AG08395 (cell line): ENCODE measurements around the gene LPP.

Experiments
- DNase-seq: peaks from one replicate; pipeline ENCODE4 v3.0.0; 2012; ENCODE audit warnings: mixed read lengths, low spot score

The LPP gene

DNA sequence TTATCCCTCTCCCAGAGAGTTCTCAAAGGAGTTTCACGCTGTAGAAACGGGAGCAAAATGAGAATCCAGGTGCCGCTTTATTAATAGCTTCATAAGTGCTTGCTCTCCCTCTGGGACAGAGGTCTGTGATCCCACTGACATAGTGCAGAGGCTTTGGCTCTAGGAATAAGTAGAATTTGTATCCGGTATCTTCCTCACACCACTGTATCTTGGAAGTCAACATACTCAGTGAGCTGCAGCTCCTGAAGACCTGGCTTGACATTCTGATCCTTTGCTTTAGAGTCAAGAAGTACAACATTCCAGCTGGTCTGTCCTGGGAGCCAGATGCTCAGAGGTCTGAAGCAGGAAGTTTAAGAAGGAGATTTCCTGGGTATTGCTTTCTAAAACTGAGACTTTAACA lies 323.0 kb downstream of the LPP start:
- DNase-seq, result no peak

DNA sequence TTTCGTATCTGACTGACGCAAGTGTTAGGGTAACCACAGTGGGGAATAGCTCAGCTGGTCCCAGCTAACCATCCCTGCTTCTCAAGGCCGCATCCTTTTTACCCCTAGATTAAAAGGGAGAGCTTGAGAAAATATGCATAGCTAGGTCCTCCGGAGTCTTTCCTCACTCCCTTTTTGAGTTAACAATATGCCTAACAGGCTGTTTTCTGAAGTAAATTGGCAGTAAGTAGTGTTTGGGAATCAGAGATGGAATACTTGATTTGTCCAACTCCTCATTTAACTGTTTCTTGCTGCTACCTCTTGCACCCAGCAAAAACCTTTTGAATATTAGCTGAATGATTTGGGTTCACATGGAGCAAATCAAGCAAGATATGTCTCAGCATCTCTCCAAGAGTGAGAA lies 326.1 kb downstream of the LPP start:
- DNase-seq, result no peak

DNA sequence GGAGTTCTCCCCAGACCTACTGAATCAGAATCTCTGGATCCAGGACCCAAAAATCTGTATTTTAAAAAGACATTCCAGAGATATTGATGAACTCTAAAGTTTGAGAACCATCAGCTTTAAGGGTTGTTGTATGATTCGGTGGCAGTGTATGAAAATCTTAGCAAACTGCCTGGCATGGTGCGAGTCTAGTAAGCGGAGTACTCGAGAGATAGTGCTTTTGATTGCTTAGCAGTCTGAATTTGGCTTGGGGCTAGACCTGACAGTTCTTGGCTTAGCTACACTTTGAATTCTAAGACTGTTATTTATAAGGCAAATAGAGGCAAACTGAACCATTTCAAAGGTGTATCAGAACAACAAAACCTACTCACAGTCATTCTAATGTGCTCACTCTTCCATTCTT lies 329.0 kb downstream of the LPP start:
- no peak for DNase-seq

DNA sequence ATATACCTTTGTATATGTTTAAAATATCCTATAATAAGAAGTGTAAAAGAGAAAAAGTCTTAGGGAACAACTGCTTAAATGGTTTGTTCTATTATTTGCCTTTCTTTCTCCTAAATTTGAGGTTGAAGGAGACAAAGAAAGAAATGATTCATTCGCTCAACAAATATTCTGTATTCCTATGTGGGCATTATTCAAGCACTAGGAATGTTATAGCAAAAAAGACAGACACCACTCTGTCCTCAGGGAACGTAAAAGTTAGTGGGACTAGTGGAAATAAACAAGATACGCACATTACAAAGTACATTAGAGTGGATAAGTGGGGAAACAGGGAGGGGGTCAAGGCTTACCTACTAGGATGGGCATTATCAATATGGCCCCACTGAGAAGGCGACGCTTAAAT lies 332.2 kb downstream of the LPP start:
- DNase-seq, result peak; percentile 41

DNA sequence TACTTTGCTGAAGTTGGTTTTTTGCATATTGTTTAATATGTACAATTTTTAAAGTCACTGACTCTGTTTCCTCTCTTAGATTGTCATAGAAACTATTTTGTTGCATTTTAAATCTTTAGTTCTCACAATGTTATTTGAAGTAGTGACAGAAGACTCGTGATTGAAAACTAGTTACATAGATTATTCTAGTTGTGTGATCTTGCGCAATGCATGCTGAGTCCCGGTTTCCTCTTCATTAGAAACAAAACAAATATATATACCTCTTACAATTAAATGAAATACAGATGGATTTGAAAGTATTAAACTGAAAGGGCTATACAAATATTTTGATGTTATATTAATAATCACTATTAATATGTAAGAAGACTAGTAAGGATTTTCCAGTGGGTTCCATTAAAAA lies 333.0 kb downstream of the LPP start:
- no peak for DNase-seq

DNA sequence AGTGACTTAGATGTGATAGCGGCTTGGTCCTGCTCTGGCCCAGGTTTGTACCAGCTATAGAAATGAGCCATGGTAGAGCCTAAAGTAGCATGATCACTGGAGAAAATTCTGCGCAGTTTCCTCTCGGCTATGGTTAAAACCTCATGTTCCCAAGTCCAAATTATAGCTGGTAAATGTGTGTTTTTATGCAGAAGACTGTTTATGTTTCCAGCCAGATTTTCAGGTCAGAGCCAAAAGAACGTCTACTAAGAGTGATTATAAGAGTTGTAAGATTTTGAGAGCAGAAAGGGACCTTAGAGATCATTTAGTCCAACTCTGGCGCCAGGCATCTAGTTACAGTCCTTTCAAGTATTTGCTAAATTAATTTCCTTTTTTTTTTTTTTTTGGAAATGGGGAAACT lies 333.7 kb downstream of the LPP start:
- no peak for DNase-seq

DNA sequence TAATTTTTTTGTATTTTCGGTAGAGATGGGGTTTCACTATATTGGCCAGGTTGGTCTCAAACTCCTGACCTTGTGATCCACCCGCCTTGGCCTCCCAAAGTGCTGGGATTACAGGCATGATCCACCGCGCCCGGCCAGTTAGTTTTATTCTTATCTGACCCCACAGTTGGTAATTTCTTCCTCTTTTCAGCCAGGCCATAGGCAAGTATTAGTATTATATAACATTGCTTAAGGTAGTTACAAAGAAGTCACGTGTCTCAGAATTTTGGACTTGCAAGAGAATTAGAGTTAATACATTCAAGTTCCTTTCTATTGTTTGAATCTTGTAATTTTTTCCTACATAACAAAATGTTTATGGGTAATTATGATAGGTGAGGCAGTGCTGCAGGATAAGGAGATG lies 334.8 kb downstream of the LPP start:
- no peak for DNase-seq

DNA sequence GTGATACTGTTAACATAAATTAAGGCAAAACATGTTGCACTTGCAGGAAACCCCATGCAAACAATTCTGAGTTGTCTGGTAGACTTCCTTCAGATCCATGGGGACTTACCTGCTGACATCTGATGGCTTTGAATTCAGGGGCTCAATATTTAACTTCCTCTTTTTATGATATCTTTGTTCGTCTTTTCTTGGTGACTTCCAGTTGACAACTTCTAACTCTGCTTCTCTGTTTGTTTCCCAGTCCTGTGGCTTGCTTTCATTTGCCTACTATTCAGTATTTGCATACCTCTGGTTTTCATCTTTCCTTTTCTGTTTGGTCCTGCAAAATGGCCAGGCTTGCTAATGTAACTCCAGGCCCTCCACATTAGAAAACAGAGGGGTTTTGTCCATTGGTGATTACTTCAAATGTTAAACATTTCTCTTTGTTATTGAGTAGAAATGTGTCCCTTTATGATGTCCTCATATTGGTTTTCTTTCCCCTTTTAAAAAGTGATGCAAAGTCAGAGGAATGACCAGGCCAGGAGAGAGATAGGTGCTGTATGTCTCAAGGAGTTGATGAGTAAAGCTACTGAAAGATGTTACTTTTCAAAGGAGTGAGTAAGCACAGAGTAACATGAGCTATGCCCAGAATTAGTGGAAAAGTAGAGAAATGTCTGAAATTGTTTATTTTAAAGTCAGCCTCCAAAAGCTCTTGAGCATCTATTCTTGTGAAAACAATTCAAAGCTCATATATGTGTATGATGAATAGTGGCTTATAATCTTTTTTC lies 335.9 kb downstream of the LPP start:
- DNase-seq, result peak; percentile 54

DNA sequence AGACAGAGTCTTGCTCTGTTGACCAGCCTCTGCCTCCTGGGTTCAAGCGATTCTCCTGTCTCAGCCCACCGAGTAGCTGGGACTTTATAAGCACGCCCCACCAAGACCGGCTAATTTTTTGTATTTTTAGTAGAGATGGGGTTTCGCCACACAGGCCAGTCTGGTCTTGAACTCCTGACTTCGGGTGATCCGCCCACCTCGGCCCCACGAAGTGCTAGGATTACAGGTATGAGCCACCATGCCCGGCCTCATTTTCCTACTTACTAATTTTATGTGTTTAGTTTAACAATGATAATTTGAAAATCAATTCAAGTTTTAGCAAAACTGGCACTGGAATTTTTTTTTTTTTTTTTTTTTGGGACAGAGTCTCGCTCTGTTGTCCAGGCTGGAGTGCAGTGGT lies 336.5 kb downstream of the LPP start:
- no peak for DNase-seq

DNA sequence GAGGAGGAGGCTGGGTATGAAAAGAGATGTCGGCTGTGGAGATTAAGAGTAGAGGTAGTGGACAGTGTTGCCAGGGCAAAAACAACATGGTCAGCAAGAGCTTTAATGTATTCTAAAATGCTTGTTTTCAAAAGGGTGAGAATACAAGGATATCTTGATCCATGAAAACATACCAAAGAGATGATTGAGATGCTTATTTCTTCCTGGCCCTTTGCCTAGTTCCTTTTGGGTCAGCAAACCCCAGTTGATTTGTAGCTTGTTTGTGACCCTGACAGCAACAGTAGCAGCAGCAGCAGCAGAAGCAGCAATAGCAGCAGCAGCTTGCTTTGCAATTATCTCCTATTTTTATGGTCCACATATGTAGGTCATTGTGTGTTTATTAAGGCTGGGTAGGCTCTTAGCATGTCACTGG lies 337.3 kb downstream of the LPP start:
- DNase-seq, result no peak

DNA sequence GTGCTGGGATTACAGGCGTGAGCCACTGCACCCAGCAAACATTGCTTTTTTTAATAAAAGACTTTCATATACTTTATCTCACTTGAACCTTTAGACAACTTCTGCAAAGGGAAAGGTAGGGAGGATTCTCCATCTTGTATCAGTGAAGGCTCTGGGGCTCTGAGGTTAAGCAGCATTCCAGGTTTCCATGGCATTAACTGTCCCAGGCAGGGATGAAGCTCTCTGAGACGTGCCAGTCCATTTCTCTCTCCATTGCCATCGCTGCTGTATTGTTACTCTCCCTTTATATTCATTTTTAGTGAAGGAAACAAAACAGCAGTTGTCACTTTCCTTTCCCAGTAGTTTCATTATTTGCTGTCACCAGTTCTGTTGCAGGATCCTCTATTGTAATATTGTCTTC lies 342.4 kb downstream of the LPP start:
- DNase-seq, result no peak

DNA sequence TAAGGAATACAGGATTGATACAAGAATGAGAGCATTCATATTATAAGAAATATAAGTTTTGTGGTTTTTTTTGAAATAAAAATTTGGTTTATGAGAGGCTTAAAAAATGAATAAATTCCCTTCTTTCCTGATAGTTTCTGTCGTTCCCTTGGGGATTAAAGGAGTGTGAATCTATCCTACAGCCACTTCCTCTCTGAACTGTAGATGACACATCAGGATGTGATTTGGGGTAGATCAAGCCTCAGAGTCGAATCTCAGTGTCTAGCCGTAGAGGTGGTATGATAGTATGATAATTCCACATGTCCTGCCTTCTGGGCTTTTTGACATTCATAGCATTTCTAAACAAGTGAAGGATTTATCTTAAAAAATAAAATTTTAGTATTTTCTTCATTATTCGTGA lies 343.1 kb downstream of the LPP start:
- DNase-seq, result peak; percentile 30

DNA sequence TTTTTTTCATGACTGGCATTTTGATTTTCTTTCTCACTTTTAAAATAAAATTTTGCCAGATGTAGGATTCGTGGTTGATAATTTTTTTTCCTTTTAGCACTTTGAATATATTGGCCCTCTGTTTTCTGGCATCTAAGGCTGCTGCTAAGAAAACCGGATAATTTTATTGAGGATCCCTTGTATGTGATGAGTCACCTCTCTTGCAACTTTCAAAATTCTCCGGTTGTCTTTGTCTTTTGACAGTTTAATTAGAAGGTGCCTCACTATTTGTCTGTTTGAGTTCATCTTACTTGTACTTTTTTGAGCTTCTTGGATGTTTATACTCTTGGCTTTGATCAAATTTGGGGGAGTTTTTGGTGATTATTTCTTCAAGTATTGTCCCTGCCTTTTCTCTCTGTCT lies 349.7 kb downstream of the LPP start:
- no peak for DNase-seq

DNA sequence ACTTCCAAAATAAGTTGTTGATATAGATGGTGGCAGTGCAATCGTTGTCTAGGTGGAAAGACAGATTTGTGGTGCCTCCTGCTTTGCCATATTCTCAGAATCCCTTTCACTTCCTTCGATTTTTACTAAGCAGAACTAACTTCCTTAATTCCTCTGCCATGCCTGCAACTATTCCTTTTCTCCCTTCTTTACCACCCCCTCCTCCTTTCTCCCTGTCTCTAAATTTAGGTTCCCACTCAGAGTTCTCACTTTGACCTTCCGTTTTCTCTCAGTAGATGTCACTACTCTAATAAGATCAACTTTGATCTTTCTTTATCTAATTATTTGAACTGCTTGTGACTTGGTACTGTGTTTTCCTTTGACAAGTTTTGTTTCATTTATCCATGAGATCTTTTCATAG lies 351.2 kb downstream of the LPP start:
- DNase-seq, result no peak

DNA sequence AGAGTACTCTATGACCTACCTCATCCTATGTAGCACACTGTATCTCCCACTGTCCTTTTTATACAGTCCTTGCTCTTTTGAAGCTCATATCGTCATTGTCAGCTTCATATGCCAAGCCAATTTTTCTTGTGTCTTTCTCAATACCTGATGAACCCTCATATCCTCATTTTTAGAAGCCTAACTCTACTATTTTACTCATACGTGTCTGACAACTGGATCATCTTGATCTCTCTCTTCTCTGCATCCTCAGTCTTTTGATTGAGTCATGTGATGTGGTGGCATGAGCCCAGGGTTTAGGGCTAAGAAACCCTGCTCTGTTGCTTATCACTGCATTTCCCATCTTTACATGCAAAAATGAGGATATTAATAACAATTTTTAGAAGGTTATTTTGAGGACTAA lies 352.0 kb downstream of the LPP start:
- DNase-seq, result no peak

DNA sequence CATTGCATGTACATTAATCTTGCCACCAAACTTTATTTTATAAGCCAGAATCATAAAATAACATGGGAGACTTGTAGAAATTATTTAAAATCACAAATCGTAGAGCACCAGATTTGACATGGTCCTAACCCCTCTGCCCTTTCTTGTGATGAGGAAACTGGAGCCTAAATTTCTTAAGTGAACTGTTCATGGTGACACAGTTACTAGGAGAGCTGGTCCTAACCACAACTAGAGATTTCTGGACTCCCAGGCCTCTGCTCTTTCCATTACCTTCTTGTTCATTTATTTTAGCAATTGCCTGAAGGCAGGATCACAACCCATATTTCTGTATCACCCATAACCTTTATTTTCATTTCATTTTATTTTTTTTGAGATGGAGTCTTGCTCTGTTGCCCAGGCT lies 352.5 kb downstream of the LPP start:
- DNase-seq, result no peak

DNA sequence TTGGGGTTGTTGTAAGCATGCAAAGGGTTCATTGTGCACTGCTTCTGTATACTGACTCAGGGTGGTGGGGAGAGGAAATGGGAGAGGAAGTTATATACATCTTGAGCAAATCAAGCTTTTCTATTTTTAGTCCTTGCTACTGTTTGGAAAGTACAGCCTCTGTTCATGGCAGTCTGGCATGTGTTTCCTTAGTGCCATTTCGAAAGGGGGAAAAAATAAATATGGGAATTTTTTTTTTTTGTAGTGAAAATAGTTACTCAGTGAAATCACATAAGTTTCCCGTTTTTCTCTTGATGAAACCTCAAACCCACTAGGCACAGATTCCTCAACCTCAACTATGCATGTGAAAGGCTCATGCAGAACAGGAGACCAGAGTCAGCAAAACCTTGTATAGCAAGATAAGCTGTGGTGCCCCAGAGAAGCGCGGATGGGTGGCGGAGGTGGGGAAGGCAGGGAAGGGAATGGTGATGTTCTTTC lies 353.3 kb downstream of the LPP start:
- DNase-seq, result peak; percentile 75

DNA sequence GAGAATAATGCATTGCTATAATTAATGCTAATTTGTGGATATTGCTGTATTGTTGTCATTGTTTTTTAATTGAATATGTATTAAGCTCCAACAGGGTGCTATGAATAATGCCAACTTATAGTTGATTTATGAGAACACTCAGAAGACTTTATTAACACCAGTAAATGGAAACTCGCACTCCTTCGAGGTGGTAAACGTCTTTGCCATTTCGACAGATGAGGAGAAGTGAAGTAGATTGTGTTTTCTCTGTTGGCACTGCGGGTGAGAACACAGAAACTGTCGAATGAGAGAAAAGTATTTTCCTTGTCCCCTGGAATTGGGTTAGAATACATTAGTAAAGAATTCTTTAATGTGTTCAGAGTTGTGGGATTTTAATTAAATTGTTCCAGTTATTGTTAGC lies 354.5 kb downstream of the LPP start:
- DNase-seq, result no peak

DNA sequence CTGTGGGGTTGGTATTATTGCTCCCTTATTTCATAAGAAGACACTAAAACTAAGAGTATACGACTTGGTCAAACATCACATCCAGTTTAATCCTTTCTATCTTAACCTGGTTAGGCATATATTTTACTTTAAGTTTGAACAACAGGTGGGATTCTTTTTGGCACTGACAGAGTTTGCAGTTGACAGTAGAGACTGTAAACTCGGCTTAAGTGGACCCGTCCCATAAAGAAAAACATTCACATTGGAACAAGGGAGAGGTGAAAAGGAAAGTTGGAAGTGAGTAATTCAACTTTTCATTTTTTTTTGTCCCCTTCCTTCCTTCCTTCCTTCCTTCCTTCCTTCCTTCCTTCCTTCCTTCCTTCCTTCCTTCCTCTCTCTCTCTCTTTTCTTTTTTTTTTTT lies 355.4 kb downstream of the LPP start:
- no peak for DNase-seq

DNA sequence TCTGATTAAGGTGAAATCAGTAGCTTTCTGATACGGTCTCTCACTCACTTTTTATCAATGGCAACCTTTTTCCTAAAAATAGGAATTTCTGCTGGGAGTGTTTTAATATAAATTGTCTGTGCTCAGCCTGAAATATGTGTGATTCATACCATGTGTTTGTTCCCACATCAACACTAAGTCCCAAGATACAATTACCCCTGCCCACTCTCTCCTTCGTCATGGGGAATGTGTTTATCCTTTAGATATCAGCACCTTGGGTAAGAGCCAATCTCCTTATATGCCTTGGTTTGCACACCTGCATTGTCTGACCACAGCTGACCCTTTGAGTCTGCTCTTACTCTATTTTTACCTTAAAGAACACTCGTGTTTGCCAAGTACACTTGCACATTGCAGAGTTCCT lies 356.4 kb downstream of the LPP start:
- DNase-seq, result peak; percentile 21

DNA sequence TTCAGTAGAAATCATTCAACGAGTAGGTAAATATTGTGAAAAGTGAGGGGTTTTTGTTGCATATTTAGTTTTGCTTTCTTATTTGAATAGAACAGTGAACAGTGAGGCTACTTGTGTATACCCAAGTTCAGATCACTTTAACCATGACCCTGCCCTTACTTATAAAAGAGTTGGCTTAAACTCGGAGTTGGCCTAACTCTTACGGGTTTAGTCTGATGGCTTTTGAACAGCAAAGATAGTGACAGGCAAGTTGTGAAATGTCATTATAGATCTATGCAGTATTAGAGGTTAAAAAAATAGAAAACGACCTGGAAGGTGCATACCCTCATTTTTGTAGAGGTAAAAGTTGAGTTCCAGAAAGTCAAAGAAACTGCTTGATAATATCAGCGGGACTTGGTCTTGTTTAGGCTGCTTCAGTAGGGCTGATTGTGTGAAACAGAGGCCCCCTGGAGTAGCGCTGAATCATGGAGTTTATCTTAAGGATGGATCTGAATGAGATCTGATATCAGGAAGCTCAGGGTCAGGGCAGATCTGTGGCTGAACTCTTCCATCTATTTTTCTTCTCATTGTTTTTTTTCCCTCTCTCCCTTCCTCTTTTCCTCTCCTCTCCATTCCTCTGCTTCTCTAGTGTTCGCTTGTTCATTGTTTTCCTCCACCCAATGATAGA lies 359.8 kb downstream of the LPP start:
- DNase-seq, result no peak

DNA sequence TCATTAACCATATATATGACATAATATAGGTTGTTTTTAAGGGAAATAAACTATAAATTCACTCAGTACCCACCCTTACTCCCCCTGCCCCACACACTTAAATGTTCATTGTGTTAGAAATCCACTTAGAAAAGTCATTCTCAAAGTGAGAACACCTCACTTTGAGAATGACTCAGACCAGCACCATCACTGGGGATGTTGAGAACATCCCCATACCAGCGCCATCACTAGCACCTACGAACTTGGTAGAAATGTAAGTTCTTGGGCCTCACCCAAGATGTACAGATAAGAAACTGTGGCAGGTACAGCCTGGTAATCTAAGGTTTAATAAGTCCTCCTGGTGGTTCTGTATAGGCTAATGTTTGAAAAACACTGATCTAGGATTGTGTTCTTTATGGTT lies 362.6 kb downstream of the LPP start:
- DNase-seq, result no peak

DNA sequence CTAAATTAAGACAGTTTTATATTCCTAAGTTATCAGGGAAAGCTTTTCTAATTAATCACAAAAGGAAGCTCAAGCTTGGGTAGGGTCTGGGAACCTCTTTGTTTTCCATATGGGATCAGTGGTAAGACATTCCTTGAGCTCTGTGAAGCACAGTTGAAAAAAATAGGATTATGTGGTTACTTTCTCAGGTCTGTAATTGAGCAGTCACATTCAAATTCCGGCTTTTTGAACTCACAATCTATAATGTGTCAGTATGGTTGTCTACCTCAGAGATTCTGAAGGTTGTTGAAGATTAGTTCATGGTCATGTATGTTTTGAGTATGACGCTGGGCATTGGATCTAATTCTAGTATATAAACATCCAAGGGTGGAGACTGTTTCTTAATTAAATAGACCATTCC lies 364.5 kb downstream of the LPP start:
- no peak for DNase-seq
